COLO668 (cell line): ENCODE results near the gene KRT74.

Experiments used
- DNase-seq: peaks from one replicate; lab custom pipeline; 2025; ENCODE audit not compliant: unreplicated experiment; lab: John Stamatoyannopoulos, UW

The KRT74 gene

GRCh38 chr12:52522346-52523011 lies 51.2 kb downstream of the KRT74 start:
- DNase-seq: no peak

GRCh38 chr12:52521568-52522266 lies 51.9 kb downstream of the KRT74 start:
- no peak for DNase-seq

GRCh38 chr12:52521175-52521567 lies 52.5 kb downstream of the KRT74 start:
- DNase-seq: no peak

- DNase-seq: no peak
Measured at GRCh38 chr12:52519826-52520662, 53.6 kb downstream of the KRT74 start, which contains the start of gene KRT5. TSS of gene KRT5 (minus strand) at chr12:52520394. CDS start at chr12:52520296, 98 bp downstream.

- no peak for DNase-seq
Measured at GRCh38 chr12:52519387-52519703, 54.3 kb downstream of the KRT74 start.

GRCh38 chr12:52518574-52519386 lies 54.9 kb downstream of the KRT74 start:
- DNase-seq: no peak

- no peak for DNase-seq
Measured at GRCh38 chr12:52517888-52518287, 55.8 kb downstream of the KRT74 start.

- no peak for DNase-seq
Measured at GRCh38 chr12:52517005-52517835, 56.4 kb downstream of the KRT74 start.

- no peak for DNase-seq
Measured at GRCh38 chr12:52515927-52516831, 57.5 kb downstream of the KRT74 start.
